Tibial nerve (tissue), 4 donors: ENCODE data around the gene TMCO2. TPM values are rescaled to one million over a fixed set of nuclear protein-coding genes. Genes with fewer than 3 reads are reported as not detected.

Source experiments
- DNase-seq, 2 donors: peaks; one replicate each; pipeline ENCODE4 v3.0.0-alpha.2; 2019; ENCODE audit warnings: low spot score in 2 of 2
- H3K27ac ChIP-seq, 4 donors: fragments of 200-600 bp; sonication (generic) in 3 of 4; one replicate each; pipeline ENCODE4 v1.5.1; 2017 to 2019; ENCODE audit warnings: mild to moderate bottlenecking in 1 of 4
- H3K27me3 ChIP-seq, 2 donors: fragments of 200-600 bp; sonication (generic) in 1 of 2; one replicate each; pipeline versions ENCODE4 v1.5.1 to v1.6.0; 2017 to 2019
- H3K36me3 ChIP-seq, 3 donors: fragments of 200-600 bp; sonication (generic); one replicate each; pipeline ENCODE4 v1.5.1; 2018 to 2019
- H3K4me1 ChIP-seq, 4 donors: fragments of 200-600 bp; sonication (generic) in 3 of 4; one replicate each; pipeline ENCODE4 v1.5.1; 2017 to 2019
- H3K4me3 ChIP-seq, 4 donors: fragments of 200-600 bp; sonication (generic) in 3 of 4; one replicate each; pipeline ENCODE4 v1.5.1; 2017 to 2019; ENCODE audit warnings: mild to moderate bottlenecking in 1 of 4, moderate library complexity in 1 of 4
- H3K9me3 ChIP-seq, 4 donors: fragments of 200-600 bp; sonication (generic) in 3 of 4; one replicate each; pipeline ENCODE4 v1.5.1; 2017 to 2019
- EP300 ChIP-seq, 2 donors: sonication (generic); formaldehyde crosslinking; IDR thresholded peaks; one replicate each; pipeline ENCODE4 v1.6.1; 2017; ENCODE audit warnings: antibody characterized with exemption in 2 of 2, mild to moderate bottlenecking in 1 of 2
- POLR2A ChIP-seq, 2 donors: fragments of 450-650 bp; IDR thresholded peaks; one replicate each; pipeline ENCODE4 v1.6.1; 2017; ENCODE audit warnings: antibody characterized with exemption in 2 of 2, mild to moderate bottlenecking in 2 of 2, moderate library complexity in 2 of 2
- WGBS, 2 donors: methylation state at CpG; one replicate each; pipeline ENCODE4 v1.1.5; 2018; 5-methylcytosine and 5-hydroxymethylcytosine counted together
- total RNA-seq, 4 donors: library from RNA; depleted of rRNA; stranded (reverse); fragments of >200 nt; gene quantifications; one replicate each; pipeline ENCODE4 v1.1.0, GENCODE V29; 2016
- TF ChIP-seq, protein P1 (sequence below), 5 experiments: fragments of 200-600 bp in 3 of 5; fragments of 450-650 bp in 2 of 5; sonication (generic) in 3 of 5; IDR thresholded peaks; one replicate each; pipeline ENCODE4 v1.5.1; 2016 to 2019; ENCODE audit warnings: antibody characterized with exemption in 5 of 5, mild to moderate bottlenecking in 3 of 5, moderate library complexity in 2 of 5

TMCO2 gene
- total RNA-seq, 4 donors from 2014 or later: not detected

DNA sequence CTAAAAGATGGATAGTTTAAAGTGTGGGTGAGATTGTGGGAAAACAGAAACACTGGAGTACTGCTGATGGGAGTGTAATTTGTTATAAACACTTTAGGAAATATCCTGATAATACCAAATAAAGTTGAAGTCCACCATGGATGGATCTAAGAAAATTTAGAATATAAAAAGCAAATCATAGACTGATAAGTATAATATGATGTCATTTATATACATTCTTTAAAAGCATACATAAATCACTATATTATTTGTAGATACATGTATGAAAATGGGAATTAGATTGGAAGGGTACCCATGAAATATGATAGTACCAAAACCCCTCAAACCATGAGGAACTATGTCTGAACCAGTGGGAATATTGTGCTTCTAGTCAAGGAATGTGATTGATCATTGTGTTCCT, 18.2 kb downstream of the TMCO2 start:
- Histone ChIP-seq H3K9me3 (no peaks in the 10 kb centered on the region), H3K27me3 (no peaks in the 10 kb centered on the region), H3K36me3 (peaks cover 2 to 86% (median 16%) of the 10 kb centered on the region in 3 donors), H3K27ac (no peak overlapping the region), H3K4me3 (no peak overlapping the region), H3K4me1 (peaks cover 0 to 49% (median 0%) of the 10 kb centered on the region in 4 donors)
- DNase-seq: no peak
- TF ChIP-seq, protein P1, sequence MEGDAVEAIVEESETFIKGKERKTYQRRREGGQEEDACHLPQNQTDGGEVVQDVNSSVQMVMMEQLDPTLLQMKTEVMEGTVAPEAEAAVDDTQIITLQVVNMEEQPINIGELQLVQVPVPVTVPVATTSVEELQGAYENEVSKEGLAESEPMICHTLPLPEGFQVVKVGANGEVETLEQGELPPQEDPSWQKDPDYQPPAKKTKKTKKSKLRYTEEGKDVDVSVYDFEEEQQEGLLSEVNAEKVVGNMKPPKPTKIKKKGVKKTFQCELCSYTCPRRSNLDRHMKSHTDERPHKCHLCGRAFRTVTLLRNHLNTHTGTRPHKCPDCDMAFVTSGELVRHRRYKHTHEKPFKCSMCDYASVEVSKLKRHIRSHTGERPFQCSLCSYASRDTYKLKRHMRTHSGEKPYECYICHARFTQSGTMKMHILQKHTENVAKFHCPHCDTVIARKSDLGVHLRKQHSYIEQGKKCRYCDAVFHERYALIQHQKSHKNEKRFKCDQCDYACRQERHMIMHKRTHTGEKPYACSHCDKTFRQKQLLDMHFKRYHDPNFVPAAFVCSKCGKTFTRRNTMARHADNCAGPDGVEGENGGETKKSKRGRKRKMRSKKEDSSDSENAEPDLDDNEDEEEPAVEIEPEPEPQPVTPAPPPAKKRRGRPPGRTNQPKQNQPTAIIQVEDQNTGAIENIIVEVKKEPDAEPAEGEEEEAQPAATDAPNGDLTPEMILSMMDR (IDR thresholded peaks at IDR 0.05): no peak
- TF ChIP-seq POLR2A (IDR thresholded peaks at IDR 0.05) (no peak), EP300 (IDR thresholded peaks at IDR 0.05) (no peak)

DNA sequence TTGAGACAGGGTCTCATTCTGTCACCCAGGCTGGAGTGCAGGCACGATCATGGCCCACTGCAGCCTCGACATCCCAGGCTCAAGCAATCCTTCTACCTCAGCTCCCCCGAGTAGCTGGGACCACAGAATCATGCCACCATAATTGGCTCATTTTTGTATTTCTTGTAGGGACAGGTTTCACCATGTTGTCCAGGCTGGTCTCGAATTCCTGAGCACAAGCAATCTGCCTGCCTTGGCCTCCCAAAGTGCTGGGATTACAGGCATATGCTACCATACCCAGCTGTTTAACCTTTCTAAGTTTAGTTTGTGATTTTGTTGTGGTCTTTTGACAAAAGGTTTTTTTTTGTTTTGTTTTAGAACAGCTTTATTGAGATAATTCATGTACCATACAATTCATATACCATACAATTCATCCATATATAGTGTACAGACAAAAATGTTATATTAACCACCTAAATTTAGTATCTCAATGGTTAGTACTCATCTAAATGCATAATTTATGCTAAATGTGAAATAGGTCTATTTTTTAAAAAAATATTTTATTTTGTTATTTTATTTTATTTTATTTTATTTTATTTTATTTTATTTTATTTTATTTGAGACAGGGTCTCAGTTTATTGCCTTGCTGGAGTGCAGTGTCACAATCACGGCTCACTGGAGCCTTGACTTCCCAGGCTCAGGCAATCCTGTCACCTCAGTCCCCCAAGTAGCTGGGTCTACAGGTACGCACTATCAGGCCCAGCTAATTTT, 19.2 kb downstream of the TMCO2 start:
- Histone ChIP-seq H3K9me3 (no peaks in the 10 kb centered on the region), H3K27ac (peak overlapping the region in 2 of 4 donors; percentile 15 to 68), H3K27me3 (no peaks in the 10 kb centered on the region), H3K36me3 (peaks cover 4 to 86% (median 11%) of the 10 kb centered on the region in 3 donors), H3K4me3 (no peak overlapping the region), H3K4me1 (peaks cover 0 to 40% (median 0%) of the 10 kb centered on the region in 4 donors)
- TF ChIP-seq, protein P1 (IDR thresholded peaks at IDR 0.05): no peak
- no peak for TF ChIP-seq POLR2A (IDR thresholded peaks at IDR 0.05)
- TF ChIP-seq EP300 (IDR thresholded peaks at IDR 0.05): no peak
- 90 to 91% methylated on average over 6 of the region's 6 CpGs for WGBS, 2 donors
- DNase-seq: no peak

DNA sequence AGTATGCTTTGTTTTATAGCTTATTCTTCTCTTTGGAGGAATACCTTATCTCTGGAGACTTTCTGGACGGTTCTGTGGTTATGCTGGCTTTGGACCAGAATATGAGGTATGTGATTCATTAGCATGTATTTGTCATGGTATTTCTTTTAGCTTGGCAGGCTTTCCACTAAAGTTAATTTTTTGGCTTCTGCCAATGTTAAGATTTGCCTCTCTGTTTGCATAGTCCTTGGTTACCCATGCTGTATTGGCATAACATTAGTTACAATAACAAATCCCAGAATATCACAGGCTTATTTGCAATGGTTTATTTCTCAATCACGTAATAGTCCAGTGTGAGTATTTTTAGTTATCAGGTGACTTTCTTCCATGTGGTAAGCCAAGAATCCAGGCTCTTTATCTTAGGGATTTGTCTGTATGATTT, 20.0 kb downstream of the TMCO2 start:
- Histone ChIP-seq H3K4me3 (no peak overlapping the region), H3K27ac (peak overlapping the region in 2 of 4 donors; percentile 15 to 68), H3K27me3 (no peaks in the 10 kb centered on the region), H3K9me3 (no peaks in the 10 kb centered on the region), H3K36me3 (peaks cover 4 to 86% (median 8%) of the 10 kb centered on the region in 3 donors), H3K4me1 (peaks cover 0 to 31% (median 0%) of the 10 kb centered on the region in 4 donors)
- DNase-seq: no peak
- TF ChIP-seq EP300 (IDR thresholded peaks at IDR 0.05): peak in 1 of 2 donors; percentile 10
- TF ChIP-seq, protein P1 (IDR thresholded peaks at IDR 0.05): no peak
- 46 to 67% methylated on average over 2 of the region's 2 CpGs for WGBS, 2 donors

DNA sequence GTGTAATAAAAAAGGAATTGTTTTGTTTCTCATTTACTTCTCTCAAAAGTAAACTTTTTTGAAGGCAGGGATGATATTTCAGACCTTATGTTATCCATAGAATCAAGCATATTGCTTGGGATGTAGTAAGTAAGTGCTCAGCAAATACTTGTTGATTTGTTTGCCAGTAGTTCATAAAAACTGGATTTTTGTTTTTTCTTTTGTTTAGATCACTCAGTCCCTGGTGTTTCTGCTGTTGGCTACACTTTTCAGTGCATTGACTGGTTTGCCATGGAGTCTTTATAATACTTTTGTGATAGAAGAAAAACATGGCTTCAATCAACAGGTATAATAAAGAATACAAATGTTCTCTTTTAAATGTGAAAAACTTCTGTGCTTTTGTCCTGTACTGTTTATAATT, 20.5 kb downstream of the TMCO2 start:
- peaks cover 4 to 86% (median 6%) of the 10 kb centered on the region in 3 donors for H3K36me3 ChIP-seq

More for the DNA sequence above, 20.5 kb downstream of the TMCO2 start:
- no peak for DNase-seq
- Histone ChIP-seq H3K4me1 (peaks cover 0 to 27% (median 0%) of the 10 kb centered on the region in 4 donors), H3K27ac (peak overlapping the region in 1 of 4 donors; percentile 68), H3K9me3 (no peaks in the 10 kb centered on the region), H3K27me3 (no peaks in the 10 kb centered on the region), H3K4me3 (no peak overlapping the region)
- TF ChIP-seq, protein P1 (IDR thresholded peaks at IDR 0.05): no peak
- TF ChIP-seq POLR2A (IDR thresholded peaks at IDR 0.05): no peak
- no peak for TF ChIP-seq EP300 (IDR thresholded peaks at IDR 0.05)
